Measurements from ENCODE around the gene SLC39A2.
A peak's percentile ranks its signal among the peaks of the same experiment; 100 is the strongest.
"Not testable (repeated sequence)": the region's sequence is repeated elsewhere in the genome, so short reads cannot be mapped to it uniquely, and the experiment has no call there.

SLC39A2 gene

GRCh38 chr14:20997115-20997514 lies 2.0 kb upstream of the SLC39A2 start:
- DNase-seq (ENCODE audit: low read depth in 2 of 2) = no peak

- no peak for DNase-seq (ENCODE audit: low read depth in 2 of 2)
These were observed 1.5 kb upstream of the SLC39A2 start for GRCh38 chr14:20997564-20997963.

- DNase-seq (ENCODE audit: low read depth in 2 of 2) = no peak
These were observed 954 bp upstream of the SLC39A2 start for GRCh38 chr14:20998139-20998538.

GRCh38 chr14:20999591-20999990 lies 498 bp downstream of the SLC39A2 start:
- DNase-seq (ENCODE audit: low read depth in 2 of 2) = no peak

- no peak for DNase-seq (ENCODE audit: low read depth in 2 of 2)
These were observed 2.1 kb downstream of the SLC39A2 start for GRCh38 chr14:21001218-21001617.

GRCh38 chr14:21003788-21004346 lies 4.8 kb downstream of the SLC39A2 start:
- no peak for DNase-seq (ENCODE audit: low read depth in 2 of 2)

- DNase-seq (ENCODE audit: low read depth in 2 of 2) = not testable (repeated sequence)
These were observed 10.6 kb downstream of the SLC39A2 start for GRCh38 chr14:21009721-21010120.

- DNase-seq (ENCODE audit: low read depth in 2 of 2) = no peak
These were observed 12.0 kb downstream of the SLC39A2 start for GRCh38 chr14:21011136-21011535.

GRCh38 chr14:21014761-21015190 lies 15.7 kb downstream of the SLC39A2 start:
- DNase-seq (ENCODE audit: low read depth in 2 of 2) = peak; percentile 49 to 52

GRCh38 chr14:21015312-21015711 lies 16.2 kb downstream of the SLC39A2 start:
- DNase-seq (ENCODE audit: low read depth in 2 of 2) = no peak

GRCh38 chr14:21016413-21017190 lies 17.5 kb downstream of the SLC39A2 start:
- no peak for DNase-seq (ENCODE audit: low read depth in 2 of 2)

- no peak for DNase-seq (ENCODE audit: low read depth in 2 of 2)
These were observed 18.6 kb downstream of the SLC39A2 start for GRCh38 chr14:21017528-21018245.

GRCh38 chr14:21018286-21018685 lies 19.2 kb downstream of the SLC39A2 start:
- no peak for DNase-seq (ENCODE audit: low read depth in 2 of 2)

GRCh38 chr14:21018781-21019180 lies 19.7 kb downstream of the SLC39A2 start:
- DNase-seq (ENCODE audit: low read depth in 2 of 2) = no peak

GRCh38 chr14:21019366-21019765 lies 20.3 kb downstream of the SLC39A2 start:
- DNase-seq (ENCODE audit: low read depth in 2 of 2) = no peak

- no peak for DNase-seq (ENCODE audit: low read depth in 2 of 2)
These were observed 22.0 kb downstream of the SLC39A2 start for GRCh38 chr14:21020977-21021545.

- DNase-seq (ENCODE audit: low read depth in 2 of 2) = no peak
These were observed 23.6 kb downstream of the SLC39A2 start for GRCh38 chr14:21022686-21023085.

- DNase-seq (ENCODE audit: low read depth in 2 of 2) = no peak
These were observed 24.1 kb downstream of the SLC39A2 start for GRCh38 chr14:21023174-21023573.

GRCh38 chr14:21023817-21024584 lies 24.9 kb downstream of the SLC39A2 start:
- no peak for DNase-seq (ENCODE audit: low read depth in 2 of 2)

- peak; percentile 42 to 44 for DNase-seq (ENCODE audit: low read depth in 2 of 2)
These were observed 25.7 kb downstream of the SLC39A2 start, which contains the start of gene NDRG2 for GRCh38 chr14:21024585-21025370. TSS of gene NDRG2 (minus strand) at chr14:21025061. CDS start at chr14:21023315, 1,746 bp downstream.
